ENCODE data around the gene LHX8.

LHX8 gene

GRCh38 chr1:75130865-75131564, 3.2 kb upstream of the LHX8 start:
- H3F3A ChIP-seq (ENCODE audit: low read depth): no peaks in the 10 kb centered on the region
- H2AFZ ChIP-seq (ENCODE audit: low read length): no peak overlapping the region
- H3K36me3 ChIP-seq (ENCODE audit: insufficient read depth, low read length): no peaks in the 10 kb centered on the region
- H3K4me2 ChIP-seq (ENCODE audit: low read depth, low read length, poor library complexity, severe bottlenecking): no peak overlapping the region
- no peak overlapping the region for H3K4me3 ChIP-seq (ENCODE audit: low read length, poor library complexity, severe bottlenecking)
- TF ChIP-seq EZH2phosphoT487 (IDR thresholded peaks at IDR 0.05; ENCODE audit: borderline replicate concordance) (no peak), CTCF (conservative IDR thresholded peaks at IDR 0.05; ENCODE audit: low read length) (no peak)
- no peaks in the 10 kb centered on the region for H3K4me1 ChIP-seq (ENCODE audit: insufficient read depth, low read length, poor library complexity, severe bottlenecking)
- H3K9me2 ChIP-seq (replicated peaks; ENCODE audit: low read depth, low read length): no peaks in the 10 kb centered on the region
- H4K20me1 ChIP-seq (ENCODE audit: insufficient read depth, low read length, poor library complexity, severe bottlenecking): no peaks in the 10 kb centered on the region
- H3K9me3 ChIP-seq (ENCODE audit: insufficient read depth, low read depth, low read length): no peaks in the 10 kb centered on the region
- H3K27me3 ChIP-seq (ENCODE audit: insufficient read depth, low read length, poor library complexity, severe bottlenecking): no peaks in the 10 kb centered on the region
- no peak overlapping the region for H3K9ac ChIP-seq (ENCODE audit: low read depth, low read length, poor library complexity, severe bottlenecking)
- H3K79me2 ChIP-seq (ENCODE audit: insufficient read depth, low read length): no peaks in the 10 kb centered on the region

DNA sequence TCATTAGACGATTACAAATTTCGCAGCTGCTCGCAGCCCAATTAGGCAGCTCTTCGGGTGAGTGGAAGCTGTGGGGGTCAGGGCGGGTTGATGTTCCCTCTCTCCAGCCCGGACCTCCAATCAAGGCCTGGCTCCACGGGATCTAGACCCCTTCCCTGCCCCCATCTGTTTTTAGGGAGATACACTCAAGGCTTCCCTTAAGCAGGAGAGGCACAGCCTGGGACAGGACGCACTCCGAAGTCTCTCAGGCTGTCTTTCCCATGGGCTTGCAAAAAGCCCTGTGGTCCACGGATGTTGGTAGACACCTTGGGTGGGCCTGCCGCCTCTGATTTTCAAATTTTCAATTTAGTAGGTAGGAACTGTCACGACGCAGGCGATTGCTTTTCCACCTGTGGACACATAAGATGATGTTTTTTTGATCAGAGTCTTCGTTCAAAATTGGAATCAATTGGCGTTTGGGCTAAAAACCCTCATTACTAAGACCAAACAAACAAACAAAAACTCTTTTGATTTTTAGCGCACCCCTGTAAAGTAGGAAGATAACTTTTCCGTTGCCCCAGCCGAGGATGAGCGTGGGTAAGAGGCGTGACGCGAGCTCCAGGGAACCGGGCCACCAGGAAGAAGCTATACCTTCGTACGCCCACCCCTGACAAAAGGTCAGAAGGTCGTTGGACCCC, 2.5 kb upstream of the LHX8 start:
- Histone ChIP-seq H3K4me3 (ENCODE audit: low read length, poor library complexity, severe bottlenecking) (no peak overlapping the region), H3K9me3 (ENCODE audit: insufficient read depth, low read depth, low read length) (no peaks in the 10 kb centered on the region), H3K4me2 (ENCODE audit: low read depth, low read length, poor library complexity, severe bottlenecking) (no peak overlapping the region), H3K36me3 (ENCODE audit: insufficient read depth, low read length) (no peaks in the 10 kb centered on the region), H2AFZ (ENCODE audit: low read length) (no peak overlapping the region), H3K4me1 (ENCODE audit: insufficient read depth, low read length, poor library complexity, severe bottlenecking) (no peaks in the 10 kb centered on the region), H4K20me1 (ENCODE audit: insufficient read depth, low read length, poor library complexity, severe bottlenecking) (no peaks in the 10 kb centered on the region), H3K27me3 (ENCODE audit: insufficient read depth, low read length, poor library complexity, severe bottlenecking) (no peaks in the 10 kb centered on the region), H3F3A (ENCODE audit: low read depth) (no peaks in the 10 kb centered on the region), H3K79me2 (ENCODE audit: insufficient read depth, low read length) (no peaks in the 10 kb centered on the region), H3K9ac (ENCODE audit: low read depth, low read length, poor library complexity, severe bottlenecking) (no peak overlapping the region), H3K9me2 (replicated peaks; ENCODE audit: low read depth, low read length) (no peaks in the 10 kb centered on the region)
- TF ChIP-seq EZH2phosphoT487 (IDR thresholded peaks at IDR 0.05; ENCODE audit: borderline replicate concordance) (no peak), CTCF (conservative IDR thresholded peaks at IDR 0.05; ENCODE audit: low read length) (no peak)

GRCh38 chr1:75132242-75132811, 1.9 kb upstream of the LHX8 start:
- H3K9ac ChIP-seq (ENCODE audit: low read depth, low read length, poor library complexity, severe bottlenecking): no peak overlapping the region
- H3F3A ChIP-seq (ENCODE audit: low read depth): no peaks in the 10 kb centered on the region
- no peaks in the 10 kb centered on the region for H3K4me1 ChIP-seq (ENCODE audit: insufficient read depth, low read length, poor library complexity, severe bottlenecking)
- no peaks in the 10 kb centered on the region for H3K79me2 ChIP-seq (ENCODE audit: insufficient read depth, low read length)
- no peaks in the 10 kb centered on the region for H3K9me2 ChIP-seq (replicated peaks; ENCODE audit: low read depth, low read length)
- H4K20me1 ChIP-seq (ENCODE audit: insufficient read depth, low read length, poor library complexity, severe bottlenecking): no peaks in the 10 kb centered on the region
- H2AFZ ChIP-seq (ENCODE audit: low read length): no peak overlapping the region
- H3K9me3 ChIP-seq (ENCODE audit: insufficient read depth, low read depth, low read length): no peaks in the 10 kb centered on the region
- no peak overlapping the region for H3K4me3 ChIP-seq (ENCODE audit: low read length, poor library complexity, severe bottlenecking)
- H3K27me3 ChIP-seq (ENCODE audit: insufficient read depth, low read length, poor library complexity, severe bottlenecking): no peaks in the 10 kb centered on the region
- H3K36me3 ChIP-seq (ENCODE audit: insufficient read depth, low read length): no peaks in the 10 kb centered on the region
- TF ChIP-seq EZH2phosphoT487 (IDR thresholded peaks at IDR 0.05; ENCODE audit: borderline replicate concordance): no peak
- no peak for TF ChIP-seq CTCF (conservative IDR thresholded peaks at IDR 0.05; ENCODE audit: low read length)
- no peak overlapping the region for H3K4me2 ChIP-seq (ENCODE audit: low read depth, low read length, poor library complexity, severe bottlenecking)

All from Loucy (cell line).